PC-3 (cell line): Measurements from ENCODE around the gene UPK2. TPM values are rescaled to one million over a fixed set of nuclear protein-coding genes. Genes with fewer than 3 reads are reported as not detected.

Experiments
- ATAC-seq: fragments of 200-7000 bp; cut with Tn5 transposase; 2 replicates; pipeline ENCODE4 v1.9.1; 2020; ENCODE audit warnings: mild to moderate bottlenecking, moderate library complexity
- BruUV-seq: library from RNA; stranded (reverse); fragments of 400-500 nt; replicated peaks from 2 replicates; lab custom pipeline; 2021; lab: Mats Ljungman, UMichigan
- CTCF ChIA-PET: fragments of 300-600 bp; sonication (Branson Sonifier 250); formaldehyde crosslinking; loops from one replicate; lab custom pipeline; 2022; ENCODE audit warnings: antibody characterized with exemption; lab: Charles Lee
- POLR2A ChIA-PET: fragments of 300-600 bp; sonication (Branson Sonifier 250); formaldehyde crosslinking; loops from one replicate; lab custom pipeline; 2022; ENCODE audit warnings: antibody characterized with exemption; ENCODE audit not compliant: unreplicated experiment; lab: Charles Lee
- DNase-seq: peaks from one replicate; pipeline ENCODE4 v3.0.0-alpha.2; 2015
- H2AFZ ChIP-seq: fragments of 300-600 bp; sonication (generic); 2 replicates; pipeline ENCODE4 v1.6.0; 2016; ENCODE audit warnings: antibody characterized with exemption, low read length
- H3F3A ChIP-seq: fragments of 300-600 bp; sonication (generic); one replicate; pipeline ENCODE4 v1.6.0; 2017; ENCODE audit warnings: antibody characterized with exemption, low read length, control low read depth, mild to moderate bottlenecking; ENCODE audit not compliant: unreplicated experiment
- H3K27ac ChIP-seq: fragments of 300-600 bp; sonication (generic); 2 replicates; pipeline ENCODE4 v1.5.1; 2016; ENCODE audit warnings: mild to moderate bottlenecking, low read length
- H3K27me3 ChIP-seq: fragments of 300-600 bp; sonication (generic); 2 replicates; pipeline ENCODE4 v1.6.1; 2016; ENCODE audit warnings: low read length, mixed read lengths
- H3K36me3 ChIP-seq: fragments of 300-600 bp; sonication (generic); 2 replicates; pipeline ENCODE4 v1.6.1; 2016; ENCODE audit warnings: low read depth, mixed run types, low read length, mixed read lengths
- H3K4me1 ChIP-seq: fragments of 300-600 bp; sonication (generic); 2 replicates; pipeline ENCODE4 v1.5.1; 2016; ENCODE audit warnings: low read length; ENCODE audit not compliant: insufficient read depth
- H3K4me2 ChIP-seq: fragments of 300-600 bp; sonication (generic); 2 replicates; pipeline ENCODE4 v1.6.0; 2016; ENCODE audit warnings: low read length
- H3K4me3 ChIP-seq: fragments of 300-600 bp; sonication (generic); 2 replicates; pipeline ENCODE4 v1.5.1; 2016; ENCODE audit warnings: mild to moderate bottlenecking, low read length, mixed read lengths
- H3K79me2 ChIP-seq: fragments of 300-600 bp; sonication (generic); 2 replicates; pipeline ENCODE4 v1.6.1; 2017; ENCODE audit warnings: low read length, mixed read lengths
- H3K9ac ChIP-seq: fragments of 300-600 bp; sonication (generic); 2 replicates; pipeline ENCODE4 v1.6.0; 2016; ENCODE audit warnings: mild to moderate bottlenecking, low read length
- H3K9me2 ChIP-seq: fragments of 300-600 bp; sonication (generic); replicated peaks from 2 replicates; pipeline ENCODE4 v1.6.1; 2016; ENCODE audit warnings: mixed run types, low read length, mixed read lengths
- H3K9me3 ChIP-seq: fragments of 300-600 bp; sonication (generic); 2 replicates; pipeline ENCODE4 v1.6.1; 2016; ENCODE audit warnings: low read length, mixed read lengths
- H4K20me1 ChIP-seq: fragments of 300-600 bp; sonication (generic); 2 replicates; pipeline ENCODE4 v1.6.1; 2016; ENCODE audit warnings: low read length, mixed read lengths
- EZH2 ChIP-seq: fragments of 300-600 bp; sonication (generic); IDR thresholded peaks from one replicate; pipeline ENCODE4 v1.6.1; 2017; ENCODE audit warnings: antibody characterized with exemption, mild to moderate bottlenecking, low read length; ENCODE audit not compliant: unreplicated experiment
- EZH2phosphoT487 ChIP-seq: fragments of 300-600 bp; sonication (generic); IDR thresholded peaks from 2 replicates; pipeline ENCODE4 v1.6.1; 2018; ENCODE audit warnings: mild to moderate bottlenecking, antibody characterized with exemption, low read length, borderline replicate concordance
- intact Hi-C: fragments of 100-400 bp; cut with micrococcal nuclease; formaldehyde crosslinking; loops from 2 replicates; pipeline ENCODE4 v1.9.0; 2023
- total RNA-seq: library from RNA; depleted of rRNA; stranded (reverse); fragments of >200 nt; gene quantifications from 2 replicates; pipeline ENCODE4 v1.2.3, GENCODE V29; 2014
- TF ChIP-seq, protein P1 (sequence below): fragments of 300-600 bp; sonication (generic); conservative IDR thresholded peaks from 2 replicates; pipeline ENCODE4 v1.5.1; 2017; ENCODE audit warnings: antibody characterized with exemption, low read depth, mild to moderate bottlenecking, low read length

UPK2 gene
- total RNA-seq, 1 experiment from 2014 or later, result 0.44 TPM

GRCh38 chr11:118971646-118972045 is 15.5 kb downstream of the UPK2 start, which contains the start of gene FOXR1:
TSS of gene FOXR1 (plus strand) at chr11:118971761. CDS start at chr11:118971932, 171 bp downstream.
- ChIA-PET POLR2A (interaction anchor here (0.6 kb wide), 1 partner anchor 14 kb away, joined by 3 read pairs; no protein-coding TSS in a partner anchor), CTCF (no interaction called here)
- TF ChIP-seq, protein P1, sequence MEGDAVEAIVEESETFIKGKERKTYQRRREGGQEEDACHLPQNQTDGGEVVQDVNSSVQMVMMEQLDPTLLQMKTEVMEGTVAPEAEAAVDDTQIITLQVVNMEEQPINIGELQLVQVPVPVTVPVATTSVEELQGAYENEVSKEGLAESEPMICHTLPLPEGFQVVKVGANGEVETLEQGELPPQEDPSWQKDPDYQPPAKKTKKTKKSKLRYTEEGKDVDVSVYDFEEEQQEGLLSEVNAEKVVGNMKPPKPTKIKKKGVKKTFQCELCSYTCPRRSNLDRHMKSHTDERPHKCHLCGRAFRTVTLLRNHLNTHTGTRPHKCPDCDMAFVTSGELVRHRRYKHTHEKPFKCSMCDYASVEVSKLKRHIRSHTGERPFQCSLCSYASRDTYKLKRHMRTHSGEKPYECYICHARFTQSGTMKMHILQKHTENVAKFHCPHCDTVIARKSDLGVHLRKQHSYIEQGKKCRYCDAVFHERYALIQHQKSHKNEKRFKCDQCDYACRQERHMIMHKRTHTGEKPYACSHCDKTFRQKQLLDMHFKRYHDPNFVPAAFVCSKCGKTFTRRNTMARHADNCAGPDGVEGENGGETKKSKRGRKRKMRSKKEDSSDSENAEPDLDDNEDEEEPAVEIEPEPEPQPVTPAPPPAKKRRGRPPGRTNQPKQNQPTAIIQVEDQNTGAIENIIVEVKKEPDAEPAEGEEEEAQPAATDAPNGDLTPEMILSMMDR, result no peak
- TF ChIP-seq EZH2, result no peak
- no peak for TF ChIP-seq EZH2phosphoT487
- no peaks in the 10 kb centered on the region for H3K9me3 ChIP-seq
- H4K20me1 ChIP-seq, result no peaks in the 10 kb centered on the region
- no peak within 1 kb of the TSS for H3K9ac ChIP-seq
- DNase-seq (no peak), ATAC-seq (no peak)
- H3K27ac ChIP-seq, result no peak within 1 kb of the TSS
- H2AFZ ChIP-seq, result no peak within 1 kb of the TSS
- no peaks in the 10 kb centered on the region for H3K36me3 ChIP-seq
- H3K9me2 ChIP-seq, result no peaks in the 10 kb centered on the region
- H3K4me3 ChIP-seq, result no peak within 1 kb of the TSS
- H3K4me1 ChIP-seq, result no peaks in the 10 kb centered on the region
- intact Hi-C loops, result no loop called here
- H3K27me3 ChIP-seq, result no peaks in the 10 kb centered on the region
- no TSS peak for BruUV-seq
- H3F3A ChIP-seq, result no peaks in the 10 kb centered on the region
- H3K4me2 ChIP-seq, result no peak within 1 kb of the TSS
- no peaks in the 10 kb centered on the region for H3K79me2 ChIP-seq

- no TSS peak for BruUV-seq
- peak; percentile 29 for ATAC-seq
- Histone ChIP-seq H3K9ac (no peak overlapping the region), H3K4me3 (no peak overlapping the region), H4K20me1 (no peaks in the 10 kb centered on the region), H3K9me2 (no peaks in the 10 kb centered on the region), H3K36me3 (no peaks in the 10 kb centered on the region), H3K79me2 (no peaks in the 10 kb centered on the region), H3K4me2 (no peak overlapping the region), H3F3A (no peaks in the 10 kb centered on the region), H3K4me1 (no peaks in the 10 kb centered on the region), H3K27ac (no peak overlapping the region), H3K27me3 (no peaks in the 10 kb centered on the region), H2AFZ (no peak overlapping the region), H3K9me3 (no peaks in the 10 kb centered on the region)
- ChIA-PET POLR2A (no interaction called here), CTCF (no interaction called here)
- DNase-seq, result peak; percentile 23
- TF ChIP-seq EZH2 (no peak), EZH2phosphoT487 (no peak)
- TF ChIP-seq, protein P1, result no peak
- intact Hi-C loops, result no loop called here
Observed at GRCh38 chr11:118973985-118974384, 17.9 kb downstream of the UPK2 start.

DNA sequence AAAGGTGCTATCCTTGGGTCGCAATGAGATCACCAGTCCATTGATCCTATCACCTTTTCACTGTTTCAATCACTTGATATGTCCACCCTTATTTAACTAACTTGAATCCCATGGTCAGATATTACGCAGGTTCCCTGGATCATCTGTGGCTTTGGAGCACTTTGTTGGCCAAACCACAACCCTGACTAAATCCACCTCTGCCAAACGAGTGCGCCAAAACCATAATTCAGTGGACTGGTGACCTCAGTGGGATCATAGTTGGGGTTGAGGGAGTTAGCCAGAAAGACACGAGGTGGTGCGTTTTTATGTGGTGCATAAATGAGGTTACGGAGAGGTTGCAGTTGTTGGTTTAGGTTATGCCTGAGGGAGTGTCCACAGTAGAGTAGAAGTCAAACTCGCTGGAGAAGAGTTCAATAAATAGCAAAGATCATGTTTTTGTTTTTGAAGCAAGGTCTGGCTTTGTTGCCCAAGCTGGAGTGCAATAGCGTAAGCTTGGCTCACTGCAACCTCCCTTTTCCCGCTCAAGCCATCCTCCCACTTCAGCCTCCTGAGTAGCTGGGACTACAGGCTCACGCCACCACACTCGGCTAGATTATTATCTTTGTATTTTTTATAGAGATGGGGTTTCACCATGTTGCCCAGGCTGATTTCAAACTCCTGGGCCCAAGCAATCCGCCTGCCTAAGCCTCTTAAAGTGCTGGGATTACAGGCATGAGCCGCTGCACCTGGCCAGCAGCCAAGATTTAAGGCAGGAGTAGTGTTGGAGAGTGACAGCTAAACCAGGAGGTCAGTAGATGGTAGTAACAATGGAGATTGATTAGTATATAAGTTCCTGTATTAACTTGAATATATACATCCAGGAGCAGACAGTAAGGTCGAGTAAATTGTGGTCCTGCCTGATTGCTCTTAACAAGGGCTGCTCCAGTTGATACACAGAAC is 19.9 kb downstream of the UPK2 start:
- DNase-seq (peak; percentile 19), ATAC-seq (no peak)
- Histone ChIP-seq H2AFZ (no peak overlapping the region), H3K4me3 (no peak overlapping the region), H3K4me1 (no peaks in the 10 kb centered on the region), H3K36me3 (no peaks in the 10 kb centered on the region), H3K27ac (no peak overlapping the region), H3K9ac (no peak overlapping the region), H3K9me2 (no peaks in the 10 kb centered on the region), H3K79me2 (no peaks in the 10 kb centered on the region), H3K4me2 (no peak overlapping the region), H3K9me3 (no peaks in the 10 kb centered on the region), H3K27me3 (no peaks in the 10 kb centered on the region), H3F3A (no peaks in the 10 kb centered on the region), H4K20me1 (no peaks in the 10 kb centered on the region)
- ChIA-PET POLR2A (no interaction called here), CTCF (no interaction called here)
- no TSS peak for BruUV-seq
- TF ChIP-seq EZH2, result no peak
- no peak for TF ChIP-seq EZH2phosphoT487
- TF ChIP-seq, protein P1, result no peak
- intact Hi-C loops, result no loop called here
